Cerebellar cortex (tissue), 1 donor: ENCODE measurements around the gene KCNQ2.
"Not testable (repeated sequence)": the region's sequence is repeated elsewhere in the genome, so short reads cannot be mapped to it uniquely, and the experiment has no call there.

Experiments used
- DNase-seq: peaks from one replicate; pipeline ENCODE4 v3.0.0-alpha.2; 2015; ENCODE audit warnings: low spot score

KCNQ2 gene

DNA sequence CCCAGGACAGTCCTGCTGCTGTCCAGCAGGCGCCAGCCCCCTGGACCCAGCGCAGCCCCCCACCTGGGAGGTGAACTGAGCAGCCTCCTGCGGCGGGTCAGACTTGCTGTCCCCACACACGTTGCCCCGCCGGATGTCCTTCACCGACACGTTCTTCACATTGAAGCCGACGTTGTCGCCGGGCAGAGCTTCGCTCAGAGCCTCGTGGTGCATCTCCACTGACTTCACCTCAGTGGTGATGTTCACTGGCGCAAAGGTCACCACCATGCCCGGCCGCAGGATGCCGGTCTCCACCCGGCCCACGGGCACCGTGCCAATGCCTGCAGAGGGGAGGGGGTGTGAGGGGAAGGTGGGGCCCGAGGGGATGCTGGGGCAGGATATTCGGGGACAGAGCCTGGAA lies 18.0 kb upstream of the KCNQ2 start:
- DNase-seq: no peak

DNA sequence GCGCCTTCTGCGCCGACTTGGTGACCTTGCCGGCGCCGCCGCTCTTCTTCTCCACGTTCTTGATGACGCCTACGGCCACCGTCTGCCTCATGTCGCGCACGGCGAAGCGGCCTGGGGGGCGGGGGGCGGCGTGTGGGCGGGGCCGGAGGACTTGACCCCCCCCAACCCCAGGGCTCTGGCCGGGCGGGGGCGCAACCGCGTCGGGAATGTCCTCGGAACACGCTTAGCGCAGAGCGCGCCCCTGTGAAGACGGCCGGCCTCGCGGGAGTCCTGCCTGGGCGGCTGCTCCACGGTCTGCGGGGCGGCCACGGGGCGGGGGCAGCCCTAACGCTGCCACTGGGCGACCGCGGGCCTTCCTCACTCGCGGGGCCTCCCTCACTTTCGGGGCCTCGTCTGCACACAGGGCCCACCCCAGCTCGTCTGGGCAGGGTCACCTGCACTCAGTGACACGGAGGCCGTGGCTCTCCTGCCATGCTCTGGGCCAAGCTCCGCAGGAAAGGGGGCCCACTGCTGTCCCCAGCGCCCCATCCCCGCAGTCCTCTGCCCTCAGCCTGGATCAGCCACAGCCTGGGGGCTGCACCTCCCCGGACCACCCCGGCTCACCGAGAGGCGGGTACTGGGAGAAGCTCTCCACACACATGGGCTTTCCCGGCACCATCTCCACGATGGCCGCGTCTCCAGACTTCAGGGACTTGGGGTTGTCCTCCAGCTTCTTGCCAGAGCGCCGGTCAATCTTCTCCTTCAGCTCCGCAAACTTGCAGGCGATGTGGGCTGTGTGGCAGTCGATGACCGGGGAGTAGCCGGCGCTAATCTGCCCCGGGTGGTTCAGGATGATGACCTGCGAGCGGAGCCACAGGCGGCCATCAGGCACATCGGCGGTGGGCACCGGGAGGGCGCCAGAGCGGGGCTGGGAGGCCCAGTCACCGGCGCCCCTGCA lies 16.1 kb upstream of the KCNQ2 start:
- DNase-seq: no peak

DNA sequence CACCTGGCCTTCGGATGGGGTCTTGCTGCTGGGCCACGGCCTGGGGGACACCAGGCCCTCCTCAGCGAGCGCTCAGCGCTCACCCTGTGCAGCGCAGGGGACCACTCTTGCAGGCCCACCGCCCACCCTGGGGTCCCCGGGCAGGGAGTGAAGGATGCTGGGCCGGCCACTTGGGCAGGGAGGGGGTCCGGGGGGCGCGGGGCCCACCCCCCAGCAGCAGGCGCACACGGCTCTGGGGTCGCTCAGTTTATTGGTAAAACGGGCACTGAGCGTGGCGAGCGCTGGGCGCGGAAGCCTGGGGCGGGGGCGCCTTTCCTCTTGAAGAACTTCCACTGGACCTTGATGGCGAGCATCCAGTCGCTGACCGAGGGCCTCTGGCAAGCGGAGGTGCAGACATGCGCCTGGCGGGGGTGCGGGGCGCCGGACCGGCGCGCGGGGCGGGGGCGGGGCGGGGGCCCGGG lies 15.4 kb upstream of the KCNQ2 start:
- DNase-seq: no peak

- DNase-seq: no peak
Measured at GRCh38 chr20:63487116-63487764, 14.8 kb upstream of the KCNQ2 start.

DNA sequence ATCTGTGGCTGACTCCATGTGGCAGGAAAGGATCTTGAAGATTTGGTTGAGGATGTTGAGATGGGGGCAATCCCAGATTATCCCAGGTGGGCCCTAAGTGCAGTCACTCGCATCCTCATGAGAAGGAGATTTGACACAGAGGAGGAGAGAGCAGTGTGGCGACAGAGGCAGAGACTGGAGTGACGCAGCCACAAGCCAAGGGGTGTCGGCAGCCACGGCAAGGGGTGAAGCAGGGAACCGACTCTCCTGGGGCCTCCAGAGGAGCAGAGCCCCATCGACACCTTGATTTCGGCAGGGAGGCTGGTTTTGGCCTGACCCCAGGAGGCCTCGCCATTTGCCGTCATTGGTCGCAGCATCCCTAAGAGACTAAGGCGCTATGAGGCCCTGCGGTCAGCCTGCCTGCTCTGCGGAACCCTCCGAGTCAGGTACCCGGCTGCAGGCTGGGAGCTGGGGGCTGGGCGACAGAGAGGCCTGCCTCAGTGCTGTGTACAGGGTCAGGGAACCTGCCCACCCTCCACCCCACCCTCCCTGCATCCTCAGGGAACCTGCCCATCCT lies 13.9 kb upstream of the KCNQ2 start:
- DNase-seq: no peak

DNA sequence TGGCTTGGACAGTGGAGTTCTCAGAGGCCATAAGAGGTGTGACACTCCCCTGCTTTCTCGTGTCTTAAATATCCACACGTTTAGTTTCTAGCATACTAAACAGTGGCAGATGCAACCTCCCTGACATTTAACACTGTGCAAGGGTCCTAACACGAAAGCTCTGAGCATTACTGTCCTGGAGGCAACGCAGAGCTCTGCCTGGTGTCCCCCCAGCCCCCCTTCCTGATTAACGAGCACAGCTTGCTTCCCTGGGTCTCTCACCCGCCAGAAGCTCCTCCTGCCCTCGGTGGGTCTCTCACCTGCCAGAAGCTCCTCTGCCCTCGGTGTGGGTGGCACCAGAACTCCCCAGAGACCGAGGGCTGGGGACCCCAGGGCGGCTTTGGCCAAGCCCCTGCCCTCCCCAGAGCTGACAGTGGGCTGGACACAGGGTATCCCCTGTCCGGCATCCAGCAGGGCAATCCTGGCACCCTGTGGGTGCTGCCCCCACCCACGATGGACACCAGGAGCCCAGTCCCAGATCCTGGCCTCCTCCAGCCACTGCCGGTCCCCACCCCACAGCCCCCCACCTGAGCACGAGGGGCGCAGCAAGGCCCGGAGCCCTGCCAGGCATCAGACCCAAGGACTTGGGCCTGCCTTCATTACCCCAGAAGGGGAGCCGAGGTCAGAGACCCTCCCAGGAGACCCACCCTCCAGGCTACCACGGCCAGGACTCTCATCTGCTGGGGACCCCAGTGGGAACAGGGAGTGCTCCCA lies 12.4 kb upstream of the KCNQ2 start:
- peak; percentile 27 for DNase-seq

GRCh38 chr20:63484236-63484635 lies 11.8 kb upstream of the KCNQ2 start:
- no peak for DNase-seq

GRCh38 chr20:63483834-63484233 lies 11.4 kb upstream of the KCNQ2 start:
- no peak for DNase-seq

DNA sequence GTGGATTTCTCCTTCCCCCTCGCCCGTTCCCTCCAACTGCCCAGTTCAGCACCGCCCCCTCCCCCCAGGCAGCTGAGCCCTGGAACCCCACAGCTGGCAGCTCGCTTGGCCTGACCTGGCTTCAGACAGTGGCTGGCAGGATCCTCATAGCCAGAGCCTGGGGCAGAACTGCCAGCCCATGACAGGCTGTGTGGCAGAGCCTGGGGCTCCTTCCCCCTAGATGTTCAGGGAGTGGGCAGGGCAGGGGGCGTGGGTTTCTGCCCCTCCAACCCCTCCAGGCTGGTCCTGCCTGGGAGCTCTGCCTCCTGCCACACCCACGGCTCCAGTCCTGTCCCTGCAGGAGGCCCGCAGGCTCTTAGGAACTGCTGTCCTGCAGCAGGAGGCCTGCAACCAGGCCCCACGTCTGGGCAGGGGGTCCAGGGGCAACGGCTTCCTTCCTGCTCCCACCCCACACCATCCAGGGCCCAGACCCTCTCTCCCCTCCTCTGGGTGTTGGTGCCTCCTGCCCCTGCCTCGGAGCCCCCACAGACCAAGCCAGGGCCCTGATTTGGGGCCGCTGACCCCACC lies 9.6 kb upstream of the KCNQ2 start:
- no peak for DNase-seq

- no peak for DNase-seq
Measured at GRCh38 chr20:63481503-63481902, 9.0 kb upstream of the KCNQ2 start.

DNA sequence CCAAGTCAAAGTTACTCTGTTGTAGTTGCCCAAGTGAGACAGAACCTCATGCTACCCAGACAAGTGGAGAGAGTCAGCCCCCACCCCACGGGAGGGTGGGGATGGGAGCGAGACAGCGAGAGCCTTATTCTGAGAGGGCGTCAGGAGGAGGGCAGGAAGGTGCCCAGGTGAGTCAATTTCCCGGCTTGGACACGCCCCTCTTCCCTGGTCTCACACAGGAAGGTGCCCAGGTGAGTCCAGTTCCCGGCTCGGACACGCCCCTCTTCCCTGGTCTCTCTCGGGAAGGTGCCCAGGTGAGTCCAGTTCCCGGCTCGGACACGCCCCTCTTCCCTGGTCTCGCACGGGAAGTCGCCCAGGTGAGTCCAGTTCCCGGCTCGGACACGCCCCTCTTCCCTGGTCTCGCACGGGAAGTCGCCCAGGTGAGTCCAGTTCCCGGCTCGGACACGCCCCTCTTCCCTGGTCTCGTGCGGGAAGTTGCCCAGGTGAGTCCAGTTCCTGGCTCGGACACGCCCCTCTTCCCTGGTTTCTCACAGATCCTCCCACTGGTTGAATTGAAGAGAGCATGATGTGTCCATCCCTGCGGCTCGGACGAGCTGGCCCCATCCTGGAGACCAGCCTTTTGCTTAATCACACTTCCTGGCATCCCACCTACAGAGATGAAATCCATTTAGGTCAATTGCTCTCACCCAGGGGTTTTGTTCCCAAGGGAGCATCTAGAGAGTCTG lies 7.4 kb upstream of the KCNQ2 start:
- DNase-seq: not testable (repeated sequence)

GRCh38 chr20:63478346-63479302 lies 6.2 kb upstream of the KCNQ2 start:
- no peak for DNase-seq

DNA sequence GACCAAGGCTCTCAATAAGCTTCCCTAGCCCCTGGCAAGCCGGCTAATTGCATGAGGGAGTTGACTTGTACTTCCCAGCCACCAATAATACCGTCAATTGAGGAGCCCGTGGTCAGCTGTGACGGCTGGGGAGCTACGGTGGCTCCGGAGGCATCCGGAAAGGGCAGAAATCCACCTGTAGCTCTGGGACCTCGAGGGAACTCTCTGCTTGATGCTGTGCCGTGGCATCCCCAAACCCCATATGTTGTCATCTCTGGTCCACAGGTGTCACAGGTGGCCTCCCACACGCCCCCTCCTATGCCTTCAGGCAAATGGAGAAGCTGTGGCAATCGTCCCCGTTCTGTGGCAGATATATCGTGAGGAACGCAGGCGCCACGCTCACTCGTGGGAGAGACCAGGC lies 5.5 kb upstream of the KCNQ2 start:
- DNase-seq: no peak

- DNase-seq: no peak
Measured at GRCh38 chr20:63477061-63477616, 4.7 kb upstream of the KCNQ2 start.

- no peak for DNase-seq
Measured at GRCh38 chr20:63475209-63475608, 2.8 kb upstream of the KCNQ2 start.

DNA sequence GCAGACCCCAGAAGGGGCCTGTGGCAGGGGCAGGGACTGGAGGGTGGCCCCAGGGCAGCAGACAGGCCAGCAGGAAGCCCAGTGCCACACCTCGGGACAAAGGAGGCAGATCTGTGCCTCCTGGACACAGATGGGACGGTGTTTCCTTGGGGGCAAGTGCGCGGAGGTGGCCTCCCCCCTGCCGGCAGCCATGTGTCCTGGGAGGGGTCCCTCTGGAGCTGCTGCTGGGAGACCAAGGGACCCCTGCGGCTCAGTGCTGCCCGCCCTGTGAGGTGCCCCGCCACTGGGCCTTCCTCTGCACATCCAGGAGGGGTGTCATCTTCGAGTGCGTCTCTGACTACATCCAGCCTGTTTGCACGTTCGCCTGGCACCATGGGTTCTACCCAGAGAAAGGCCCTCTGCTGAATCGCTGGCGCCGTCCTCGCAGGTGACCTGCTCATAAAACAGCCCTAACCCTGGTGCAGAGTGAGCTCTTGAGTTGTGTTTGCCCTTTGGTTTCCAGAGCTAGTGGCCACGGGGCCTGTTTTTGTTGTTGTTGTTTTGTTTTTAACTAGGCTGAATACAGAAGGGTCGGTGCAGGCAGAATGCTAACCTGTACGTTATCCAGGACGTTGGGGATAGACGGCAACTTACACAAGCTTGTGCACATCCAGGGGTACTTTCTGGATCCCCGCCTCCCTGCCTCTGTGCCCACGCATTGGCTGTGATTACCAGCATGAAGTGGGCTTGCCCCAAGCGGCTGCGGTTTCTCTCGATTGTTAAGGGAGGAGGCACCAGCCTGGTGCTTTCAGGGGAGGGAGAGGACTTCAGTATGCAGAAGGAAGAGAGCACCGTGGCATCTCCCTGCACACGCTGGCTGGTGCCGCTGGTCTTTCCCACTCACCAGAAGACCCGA lies 1.3 kb upstream of the KCNQ2 start:
- DNase-seq: no peak

- no peak for DNase-seq
Measured at GRCh38 chr20:63472862-63473390, 471 bp upstream of the KCNQ2 start.

DNA sequence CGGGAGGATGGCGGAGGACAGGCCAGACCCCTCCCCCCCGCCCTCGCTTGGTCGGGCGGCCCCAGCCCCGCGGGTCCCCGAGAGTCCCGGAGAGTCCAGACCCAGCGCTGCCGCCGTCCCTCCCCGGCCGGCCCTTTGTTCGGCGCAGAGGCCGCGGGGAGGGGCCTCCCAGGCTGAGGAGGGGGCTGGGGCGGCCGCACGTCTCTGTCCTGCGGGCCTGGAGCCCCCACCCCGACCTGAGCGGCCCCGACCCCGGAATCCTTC lies 806 bp downstream of the KCNQ2 start:
- DNase-seq: no peak
